Hematopoietic multipotent progenitor cell (in vitro differentiated cells): ENCODE results near the gene SIGLECL1. TPM values are rescaled to one million over a fixed set of nuclear protein-coding genes. Genes with fewer than 3 reads are reported as not detected.
A peak's percentile ranks its signal among the peaks of the same experiment; 100 is the strongest.

Source experiments
- DNase-seq, 3 donors: peaks; one replicate each; pipeline ENCODE4 v3.0.0-alpha.2; 2011 to 2015; ENCODE audit warnings: low read depth in 2 of 3, low spot score in 2 of 3
- small RNA-seq: library from RNA; depleted of rRNA; stranded (forward); fragments of <200 nt; gene quantifications from one replicate; pipeline ENCODE3, GENCODE V24; 2012
- total RNA-seq: library from RNA; depleted of rRNA; stranded (reverse); fragments of >200 nt; gene quantifications from one replicate; pipeline ENCODE4 v1.2.3, GENCODE V29; 2012

The SIGLECL1 gene
- total RNA-seq, 1 donor, result not detected

GRCh38 chr19:51295382-51296126 lies 44.7 kb downstream of the SIGLECL1 start:
- DNase-seq, result no peak

- DNase-seq, result peak in 1 of 3 donors; percentile 23
Observed at GRCh38 chr19:51296336-51297093, 45.6 kb downstream of the SIGLECL1 start.

- no peak for DNase-seq
Observed at GRCh38 chr19:51297406-51297805, 46.5 kb downstream of the SIGLECL1 start.

GRCh38 chr19:51301266-51301665 lies 50.4 kb downstream of the SIGLECL1 start:
- DNase-seq, result no peak

- DNase-seq, result no peak
Observed at GRCh38 chr19:51305479-51305878, 54.6 kb downstream of the SIGLECL1 start.

- DNase-seq, result no peak
Observed at GRCh38 chr19:51311351-51312257, 60.7 kb downstream of the SIGLECL1 start, which contains the start of gene IGLON5. Gene IGLON5 (plus strand): TSS chr19:51311644. CDS start chr19:51311848, 204 bp downstream.

GRCh38 chr19:51316688-51317087 lies 65.8 kb downstream of the SIGLECL1 start:
- DNase-seq, result no peak

- no peak for DNase-seq
Observed at GRCh38 chr19:51317376-51317775, 66.5 kb downstream of the SIGLECL1 start.

GRCh38 chr19:51317968-51318367 lies 67.1 kb downstream of the SIGLECL1 start:
- no peak for DNase-seq

Small RNAs within 50 kb of the gene (small RNA-seq; reads per million reads assigned to genes)
- gene MIR8074, result not detected

Other genes with a start within 250 kb of the SIGLECL1 start
- not detected for gene KLK8, start 249.5 kb upstream of the SIGLECL1 start, total RNA-seq
- not detected for gene KLK10, start 231.4 kb upstream of the SIGLECL1 start, total RNA-seq
- gene KLK11, start 224.5 kb upstream of the SIGLECL1 start, total RNA-seq, result not detected
- gene KLK12, start 216.1 kb upstream of the SIGLECL1 start, total RNA-seq, result not detected
- gene KLK13, start 186.0 kb upstream of the SIGLECL1 start, total RNA-seq, result not detected
- gene KLK14, start 168.2 kb upstream of the SIGLECL1 start, total RNA-seq, result not detected
- 9.2 TPM for gene CTU1, start 142.7 kb upstream of the SIGLECL1 start, total RNA-seq
- gene SIGLEC9, start 126.2 kb upstream of the SIGLECL1 start, total RNA-seq, result 0.27 TPM
- under 0.01 TPM for gene SIGLEC7, start 108.8 kb upstream of the SIGLECL1 start, total RNA-seq
- 9.2 TPM for gene CD33, start 26.0 kb upstream of the SIGLECL1 start, total RNA-seq
- 1.1 TPM for gene IGLON5, start 60.6 kb downstream of the SIGLECL1 start, total RNA-seq
- 0.81 TPM for gene VSIG10L, start 91.1 kb downstream of the SIGLECL1 start, total RNA-seq
- gene ETFB, start 115.3 kb downstream of the SIGLECL1 start, total RNA-seq, result 162 TPM
- not detected for gene CLDND2, start 117.9 kb downstream of the SIGLECL1 start, total RNA-seq
- gene NKG7, start 121.6 kb downstream of the SIGLECL1 start, total RNA-seq, result 24.0 TPM
- not detected for gene LIM2, start 136.9 kb downstream of the SIGLECL1 start, total RNA-seq
- 0.27 TPM for gene C19orf84, start 139.5 kb downstream of the SIGLECL1 start, total RNA-seq
- gene SIGLEC10, start 166.6 kb downstream of the SIGLECL1 start, total RNA-seq, result 6.7 TPM
- 0.27 TPM for gene SIGLEC8, start 207.4 kb downstream of the SIGLECL1 start, total RNA-seq
- gene CEACAM18, start 227.5 kb downstream of the SIGLECL1 start, total RNA-seq, result not detected